Astrocyte of the cerebellum (primary cell): ENCODE data around the gene IRF2BP2.

ENCODE experiments used
- DNase-seq: peaks from one replicate; pipeline ENCODE4 v3.0.0-alpha.2; 2011; ENCODE audit warnings: low read depth
- H3K4me3 ChIP-seq: 2 replicates; pipeline ENCODE4 v1.5.1; 2011; ENCODE audit warnings: mild to moderate bottlenecking, low read depth, low read length, moderate library complexity
- in situ Hi-C: cut with HindIII; loops from 2 replicates; pipeline ENCODE4 v1.10.0; 2017; ENCODE audit warnings: low sequenced_read_pairs
- TF ChIP-seq, protein P1 (sequence below): IDR thresholded peaks from 2 replicates; pipeline ENCODE4 v1.5.1; 2012; ENCODE audit warnings: low read length, low read depth, moderate library complexity, mild to moderate bottlenecking; ENCODE audit errors: missing control alignments

Gene IRF2BP2

DNA sequence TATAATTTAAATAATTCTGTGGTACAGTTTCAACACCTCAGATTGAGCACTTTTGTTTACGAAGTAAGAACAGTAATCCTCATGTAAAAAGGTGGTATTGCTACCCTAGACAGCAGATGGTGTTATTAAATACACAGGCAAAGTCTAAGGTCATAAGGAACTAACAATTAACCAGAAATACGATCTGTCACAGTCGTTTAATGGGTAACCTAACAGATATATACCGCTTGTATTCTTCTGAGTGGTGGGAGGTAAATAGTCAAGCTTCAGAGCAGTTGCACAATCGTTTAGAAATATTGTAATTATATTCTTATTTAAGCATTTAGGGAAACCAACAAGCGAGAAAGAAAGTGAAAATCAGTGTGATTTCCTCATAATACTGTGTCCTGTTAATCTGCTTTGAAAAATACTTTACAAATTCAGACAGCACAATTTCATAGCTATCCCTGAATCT lies 9.8 kb upstream of the IRF2BP2 start:
- TF ChIP-seq, protein P1, sequence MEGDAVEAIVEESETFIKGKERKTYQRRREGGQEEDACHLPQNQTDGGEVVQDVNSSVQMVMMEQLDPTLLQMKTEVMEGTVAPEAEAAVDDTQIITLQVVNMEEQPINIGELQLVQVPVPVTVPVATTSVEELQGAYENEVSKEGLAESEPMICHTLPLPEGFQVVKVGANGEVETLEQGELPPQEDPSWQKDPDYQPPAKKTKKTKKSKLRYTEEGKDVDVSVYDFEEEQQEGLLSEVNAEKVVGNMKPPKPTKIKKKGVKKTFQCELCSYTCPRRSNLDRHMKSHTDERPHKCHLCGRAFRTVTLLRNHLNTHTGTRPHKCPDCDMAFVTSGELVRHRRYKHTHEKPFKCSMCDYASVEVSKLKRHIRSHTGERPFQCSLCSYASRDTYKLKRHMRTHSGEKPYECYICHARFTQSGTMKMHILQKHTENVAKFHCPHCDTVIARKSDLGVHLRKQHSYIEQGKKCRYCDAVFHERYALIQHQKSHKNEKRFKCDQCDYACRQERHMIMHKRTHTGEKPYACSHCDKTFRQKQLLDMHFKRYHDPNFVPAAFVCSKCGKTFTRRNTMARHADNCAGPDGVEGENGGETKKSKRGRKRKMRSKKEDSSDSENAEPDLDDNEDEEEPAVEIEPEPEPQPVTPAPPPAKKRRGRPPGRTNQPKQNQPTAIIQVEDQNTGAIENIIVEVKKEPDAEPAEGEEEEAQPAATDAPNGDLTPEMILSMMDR = no peak
- H3K4me3 ChIP-seq = no peak overlapping the region
- DNase-seq = no peak
- in situ Hi-C loops = loop anchor here (5.0 to 10.0 kb wide), 3 partner anchors 85 to 455 kb away; no protein-coding TSS in a partner anchor

DNA sequence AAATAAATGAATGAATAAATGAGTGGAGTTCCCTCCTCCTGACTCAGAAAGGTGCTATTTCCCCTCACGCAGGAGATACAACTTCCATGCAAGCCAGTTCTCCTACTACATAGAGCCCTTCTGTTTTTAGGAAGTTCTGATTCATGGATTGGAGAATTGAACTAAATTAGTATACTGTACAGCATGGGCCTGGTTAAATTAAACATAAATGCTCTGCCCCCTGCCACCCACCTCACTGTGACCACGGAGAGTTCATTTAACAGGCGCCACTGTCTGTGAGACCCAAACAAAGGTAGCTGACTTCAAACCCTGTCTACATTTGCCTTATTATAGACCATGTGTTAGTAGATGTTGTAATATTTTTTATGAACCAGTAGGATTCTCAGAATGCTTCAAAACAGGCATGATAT lies 9.1 kb upstream of the IRF2BP2 start:
- no peak overlapping the region for H3K4me3 ChIP-seq
- DNase-seq = no peak
- TF ChIP-seq, protein P1 = no peak
- in situ Hi-C loops = loop anchor here (5.0 to 10.0 kb wide), 3 partner anchors 86 to 456 kb away; no protein-coding TSS in a partner anchor

DNA sequence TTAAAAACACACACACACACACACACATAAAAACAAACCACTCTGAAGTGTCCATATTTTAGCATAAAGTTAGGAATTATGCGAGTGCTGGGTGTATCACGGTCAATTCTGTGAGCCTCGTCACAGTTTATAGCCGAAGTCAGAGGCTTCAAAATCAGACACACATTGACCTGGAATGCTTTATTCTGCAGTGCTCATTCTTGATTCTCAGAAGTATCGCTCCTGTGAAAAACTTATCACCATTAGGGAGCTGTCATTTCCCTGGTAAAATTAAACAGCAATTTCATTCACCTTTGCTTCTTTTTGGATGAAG lies 8.7 kb upstream of the IRF2BP2 start:
- no peak overlapping the region for H3K4me3 ChIP-seq
- DNase-seq = no peak
- TF ChIP-seq, protein P1 = no peak
- in situ Hi-C loops = loop anchor here (5.0 to 10.0 kb wide), 3 partner anchors 86 to 456 kb away; no protein-coding TSS in a partner anchor

DNA sequence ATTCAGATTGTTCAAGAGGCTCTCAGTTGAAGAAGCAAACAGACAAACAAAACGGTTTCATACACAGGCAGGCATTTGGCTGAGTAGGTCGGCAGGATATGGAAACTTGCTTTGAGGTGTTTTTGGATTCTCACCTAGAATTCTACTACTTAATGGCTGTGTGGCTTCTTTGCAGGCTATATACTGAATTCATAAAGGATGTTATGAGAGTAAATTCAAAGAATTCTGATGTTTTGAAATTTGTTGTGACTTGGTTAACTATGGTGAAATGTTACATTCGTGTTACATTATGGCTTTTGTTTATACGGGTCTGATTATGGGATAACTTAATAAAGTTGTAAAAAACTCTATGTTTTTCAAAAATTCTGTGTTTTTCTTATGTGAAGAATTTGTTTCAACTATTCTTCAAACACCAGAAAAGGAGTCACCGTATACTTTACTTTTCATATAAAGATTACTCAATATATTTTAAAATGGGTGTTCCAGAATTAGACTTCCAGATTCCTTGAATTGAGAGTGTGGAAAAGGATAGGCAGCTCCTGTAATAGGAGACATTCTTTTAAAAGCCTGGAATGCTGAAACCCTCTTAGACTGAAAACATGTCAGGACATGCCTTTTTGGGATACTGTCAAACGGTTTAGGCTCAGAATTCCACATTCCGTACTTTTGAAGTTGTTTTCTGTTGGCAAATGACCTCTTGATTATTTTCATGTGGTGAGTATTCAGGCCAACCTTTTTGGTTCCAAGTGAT lies 8.2 kb upstream of the IRF2BP2 start:
- in situ Hi-C loops = loop anchor here (5.0 to 10.0 kb wide), 3 partner anchors 87 to 457 kb away; no protein-coding TSS in a partner anchor
- DNase-seq = no peak
- H3K4me3 ChIP-seq = no peak overlapping the region
- TF ChIP-seq, protein P1 = no peak

DNA sequence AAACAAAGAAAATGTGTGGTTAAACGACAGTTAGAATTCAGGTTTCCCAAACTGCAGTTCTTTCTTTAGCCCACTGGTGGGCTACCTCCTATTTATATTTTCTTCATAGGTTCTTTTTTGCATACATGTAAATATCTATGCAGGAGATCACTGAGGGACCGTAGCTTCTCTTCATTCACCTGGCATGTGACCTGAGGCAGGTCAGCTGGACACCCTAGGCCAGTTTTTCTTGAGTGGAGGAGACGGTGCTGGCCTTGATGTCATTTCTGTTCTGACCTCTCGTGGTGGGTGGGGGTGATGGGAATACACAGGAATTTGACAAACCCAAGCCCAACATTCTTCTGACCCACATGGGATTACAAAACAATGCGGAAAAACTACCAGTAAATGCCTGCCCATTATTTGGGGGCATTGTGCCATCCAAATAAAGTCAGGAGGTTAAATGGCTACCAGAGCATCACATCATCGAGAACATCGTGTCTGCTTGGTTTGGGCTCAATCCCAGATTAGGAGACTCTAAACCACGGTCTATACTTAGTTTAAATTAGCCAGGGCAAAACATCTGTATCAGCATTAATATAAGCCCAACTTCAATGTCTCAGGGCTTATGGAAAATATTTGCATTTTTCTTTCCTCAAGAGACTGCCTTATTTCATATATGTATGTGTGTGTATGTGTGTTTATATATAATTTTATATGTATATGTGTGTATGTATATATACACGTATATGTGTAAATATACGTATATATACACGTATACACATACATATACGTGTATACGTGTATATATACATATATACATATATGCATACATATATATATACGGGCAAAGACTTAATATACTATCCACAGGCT lies 7.4 kb upstream of the IRF2BP2 start:
- TF ChIP-seq, protein P1 = peak; percentile 53
- in situ Hi-C loops = loop anchor here (5.0 to 10.0 kb wide), 3 partner anchors 87 to 457 kb away; no protein-coding TSS in a partner anchor
- H3K4me3 ChIP-seq = no peak overlapping the region
- no peak for DNase-seq

DNA sequence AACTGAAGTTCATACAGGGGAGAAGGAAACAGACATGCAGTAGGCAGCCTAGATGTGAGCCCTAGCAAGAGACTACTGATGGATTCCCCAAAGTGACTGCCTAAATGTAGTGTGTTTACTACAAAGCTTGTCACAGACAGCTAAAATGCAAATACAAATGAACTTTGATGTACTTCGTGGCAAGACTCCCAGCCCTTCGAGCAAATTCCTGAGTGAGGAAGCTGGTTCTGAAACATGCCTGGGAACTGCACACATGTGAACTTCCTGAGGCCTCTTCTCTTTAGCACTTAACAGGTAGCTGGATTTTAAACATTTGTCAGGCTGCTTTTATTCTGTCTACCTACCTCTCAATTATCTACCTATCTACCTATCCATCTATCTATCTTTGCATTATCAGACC lies 6.7 kb upstream of the IRF2BP2 start:
- no peak overlapping the region for H3K4me3 ChIP-seq
- in situ Hi-C loops = loop anchor here (5.0 to 10.0 kb wide), 3 partner anchors 88 to 458 kb away; no protein-coding TSS in a partner anchor
- TF ChIP-seq, protein P1 = no peak
- DNase-seq = no peak
